HEK293 (cell line): ENCODE measurements around the gene EYS.

Experiments used
- CTCF ChIA-PET: fragments of 350-600 bp; formaldehyde crosslinking; extraction: SDS; loops from one replicate; lab custom pipeline; 2021; ENCODE audit warnings: antibody characterized with exemption; lab: Yijun Ruan, JAX
- POLR2A ChIA-PET: fragments of 300-600 bp; formaldehyde crosslinking; extraction: SDS; loops from one replicate; lab custom pipeline; 2020; ENCODE audit warnings: antibody characterized with exemption, inconsistent platforms; lab: Yijun Ruan, JAX
- H3K27ac ChIP-seq: fragments of 200-500 bp; sonication (Bioruptor generic); 2 replicates; pipeline ENCODE4 v1.5.1; 2014; ENCODE audit warnings: low read depth, low read length, control low read depth, inconsistent platforms; ENCODE audit errors: extremely low read depth
- H3K36me3 ChIP-seq, 2 experiments: fragments of 200-500 bp in 1 of 2; sonication (Bioruptor generic) in 1 of 2; 1 replicate in 1 of 2; 2 replicates in 1 of 2; pipeline ENCODE4 v1.5.1; 2014 to 2017; ENCODE audit warnings: inconsistent platforms in 2 of 2, low read length in 2 of 2; ENCODE audit not compliant: control insufficient read depth in 2 of 2, insufficient read depth in 1 of 2
- H3K4me1 ChIP-seq: fragments of 200-500 bp; sonication (Bioruptor generic); 2 replicates; pipeline ENCODE4 v1.5.1; 2014; ENCODE audit warnings: mild to moderate bottlenecking, low read length, inconsistent platforms; ENCODE audit not compliant: control insufficient read depth, insufficient read depth
- H3K4me3 ChIP-seq: 2 replicates; pipeline ENCODE4 v1.5.1; 2011; ENCODE audit warnings: low read depth, mild to moderate bottlenecking, control low read depth, low read length, moderate library complexity
- H3K9me3 ChIP-seq: fragments of 200-500 bp; sonication (Bioruptor generic); 2 replicates; pipeline ENCODE4 v1.5.1; 2014; ENCODE audit warnings: low read depth, low read length, inconsistent platforms; ENCODE audit not compliant: control insufficient read depth, insufficient read depth
- OVOL3 ChIP-seq: fragments of 450-650 bp; formaldehyde crosslinking; IDR thresholded peaks from 2 replicates; pipeline ENCODE4 v1.5.1; 2016; ENCODE audit warnings: missing biosample characterization, missing genetic modification characterization
- SP2 ChIP-seq: fragments of 450-650 bp; formaldehyde crosslinking; IDR thresholded peaks from 2 replicates; pipeline ENCODE4 v1.5.1; 2016; ENCODE audit warnings: missing biosample characterization, missing genetic modification characterization
- ZEB2 ChIP-seq: fragments of 450-650 bp; formaldehyde crosslinking; IDR thresholded peaks from 2 replicates; pipeline ENCODE4 v1.5.1; 2016; ENCODE audit warnings: missing biosample characterization, missing genetic modification characterization
- ZFHX2 ChIP-seq: fragments of 450-650 bp; formaldehyde crosslinking; conservative IDR thresholded peaks from 2 replicates; pipeline ENCODE4 v1.5.1; 2016; ENCODE audit warnings: missing biosample characterization, missing genetic modification characterization
- ZNF169 ChIP-seq: fragments of 450-650 bp; formaldehyde crosslinking; IDR thresholded peaks from 2 replicates; pipeline ENCODE4 v1.5.1; 2016; ENCODE audit warnings: missing biosample characterization, missing genetic modification characterization
- ZNF223 ChIP-seq: fragments of 450-650 bp; formaldehyde crosslinking; IDR thresholded peaks from 2 replicates; pipeline ENCODE4 v1.5.1; 2016; ENCODE audit warnings: missing biosample characterization, missing genetic modification characterization
- ZNF292 ChIP-seq: fragments of 450-650 bp; formaldehyde crosslinking; IDR thresholded peaks from 2 replicates; pipeline ENCODE4 v1.5.1; 2016; ENCODE audit warnings: low read depth, missing biosample characterization, missing genetic modification characterization, borderline replicate concordance
- ZNF311 ChIP-seq: fragments of 450-650 bp; formaldehyde crosslinking; IDR thresholded peaks from 2 replicates; pipeline ENCODE4 v1.5.1; 2017; ENCODE audit warnings: missing biosample characterization, missing genetic modification characterization, borderline replicate concordance
- ZNF404 ChIP-seq: fragments of 450-650 bp; formaldehyde crosslinking; IDR thresholded peaks from 2 replicates; pipeline ENCODE4 v1.5.1; 2017; ENCODE audit warnings: missing biosample characterization, missing genetic modification characterization
- ZNF585B ChIP-seq: fragments of 450-650 bp; formaldehyde crosslinking; IDR thresholded peaks from 2 replicates; pipeline ENCODE4 v1.5.1; 2016; ENCODE audit warnings: missing biosample characterization, missing genetic modification characterization
- ZNF624 ChIP-seq: fragments of 450-650 bp; formaldehyde crosslinking; IDR thresholded peaks from 2 replicates; pipeline ENCODE4 v1.5.1; 2017; ENCODE audit warnings: missing biosample characterization, missing genetic modification characterization
- ZNF792 ChIP-seq: fragments of 450-650 bp; formaldehyde crosslinking; IDR thresholded peaks from 2 replicates; pipeline ENCODE4 v1.5.1; 2016; ENCODE audit warnings: missing biosample characterization, missing genetic modification characterization
- TF ChIP-seq, protein P1 (sequence below): fragments of 450-650 bp; formaldehyde crosslinking; IDR thresholded peaks from 2 replicates; pipeline ENCODE4 v1.5.1; 2017; ENCODE audit warnings: missing biosample characterization, missing genetic modification characterization
- TF ChIP-seq, protein P2 (sequence below): fragments of 450-650 bp; formaldehyde crosslinking; IDR thresholded peaks from 2 replicates; pipeline ENCODE4 v1.5.0; 2017; ENCODE audit warnings: missing biosample characterization, missing genetic modification characterization, borderline replicate concordance
- TF ChIP-seq, protein P3 (sequence below): fragments of 450-650 bp; formaldehyde crosslinking; IDR thresholded peaks from 2 replicates; pipeline ENCODE4 v1.5.1; 2017; ENCODE audit warnings: missing biosample characterization, missing genetic modification characterization
- TF ChIP-seq, protein P4 (sequence below): fragments of 450-650 bp; formaldehyde crosslinking; IDR thresholded peaks from 2 replicates; pipeline ENCODE4 v1.5.1; 2016; ENCODE audit warnings: missing biosample characterization, missing genetic modification characterization
- TF ChIP-seq, protein P5 (sequence below): fragments of 450-650 bp; formaldehyde crosslinking; IDR thresholded peaks from 2 replicates; pipeline ENCODE4 v1.5.1; 2016; ENCODE audit warnings: missing biosample characterization, missing genetic modification characterization
- TF ChIP-seq, protein P6 (sequence below): fragments of 450-650 bp; formaldehyde crosslinking; IDR thresholded peaks from 2 replicates; pipeline ENCODE4 v1.5.1; 2017; ENCODE audit warnings: missing biosample characterization, mild to moderate bottlenecking, missing genetic modification characterization, moderate library complexity
- TF ChIP-seq, protein P7 (sequence below): fragments of 450-650 bp; formaldehyde crosslinking; IDR thresholded peaks from 2 replicates; pipeline ENCODE4 v1.5.1; 2016; ENCODE audit warnings: missing biosample characterization, missing genetic modification characterization
- TF ChIP-seq, protein P8 (sequence below): fragments of 450-650 bp; formaldehyde crosslinking; IDR thresholded peaks from 2 replicates; pipeline ENCODE4 v1.5.1; 2016; ENCODE audit warnings: missing biosample characterization, missing genetic modification characterization

EYS gene

DNA sequence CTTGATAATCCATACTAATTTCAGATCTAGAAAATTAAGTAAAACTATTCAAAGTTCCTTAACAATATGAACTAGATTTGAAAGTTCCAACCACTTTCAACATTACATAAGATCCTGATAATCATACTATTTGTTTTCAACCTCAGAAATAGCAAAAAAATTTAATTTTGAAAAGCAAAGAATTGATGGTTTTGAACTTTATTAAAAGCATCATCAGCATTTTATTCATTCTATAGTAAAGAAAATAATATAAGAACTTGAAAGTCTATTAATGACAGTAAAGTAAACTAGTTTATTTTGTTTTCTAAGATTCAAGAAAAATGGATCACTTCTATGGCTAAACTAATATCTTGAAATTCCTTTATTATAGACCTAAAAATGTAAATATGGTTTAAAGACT, 26.8 kb downstream of the EYS start:
- no peak overlapping the region for H3K4me3 ChIP-seq
- H3K36me3 ChIP-seq, result no peaks in the 10 kb centered on the region
- H3K27ac ChIP-seq, result no peak overlapping the region
- ChIA-PET POLR2A (no interaction called here), CTCF (no interaction called here)
- no peaks in the 10 kb centered on the region for H3K4me1 ChIP-seq
- no peaks in the 10 kb centered on the region for H3K9me3 ChIP-seq
- TF ChIP-seq ZNF585B (no peak), ZNF624 (tag by site-specific recombination) (no peak), OVOL3 (tag by site-specific recombination) (no peak), ZNF223 (no peak), ZNF792 (tag by site-specific recombination) (no peak), ZNF169 (tag by site-specific recombination) (no peak), ZNF292 (tag by site-specific recombination) (no peak), ZEB2 (no peak), SP2 (tag by site-specific recombination) (no peak), ZFHX2 (tag by site-specific recombination) (no peak), ZNF404 (tag by site-specific recombination) (no peak), ZNF311 (tag by site-specific recombination) (no peak)
- TF ChIP-seq, protein P1, sequence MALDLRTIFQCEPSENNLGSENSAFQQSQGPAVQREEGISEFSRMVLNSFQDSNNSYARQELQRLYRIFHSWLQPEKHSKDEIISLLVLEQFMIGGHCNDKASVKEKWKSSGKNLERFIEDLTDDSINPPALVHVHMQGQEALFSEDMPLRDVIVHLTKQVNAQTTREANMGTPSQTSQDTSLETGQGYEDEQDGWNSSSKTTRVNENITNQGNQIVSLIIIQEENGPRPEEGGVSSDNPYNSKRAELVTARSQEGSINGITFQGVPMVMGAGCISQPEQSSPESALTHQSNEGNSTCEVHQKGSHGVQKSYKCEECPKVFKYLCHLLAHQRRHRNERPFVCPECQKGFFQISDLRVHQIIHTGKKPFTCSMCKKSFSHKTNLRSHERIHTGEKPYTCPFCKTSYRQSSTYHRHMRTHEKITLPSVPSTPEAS (tag by site-specific recombination), result no peak
- TF ChIP-seq, protein P2, sequence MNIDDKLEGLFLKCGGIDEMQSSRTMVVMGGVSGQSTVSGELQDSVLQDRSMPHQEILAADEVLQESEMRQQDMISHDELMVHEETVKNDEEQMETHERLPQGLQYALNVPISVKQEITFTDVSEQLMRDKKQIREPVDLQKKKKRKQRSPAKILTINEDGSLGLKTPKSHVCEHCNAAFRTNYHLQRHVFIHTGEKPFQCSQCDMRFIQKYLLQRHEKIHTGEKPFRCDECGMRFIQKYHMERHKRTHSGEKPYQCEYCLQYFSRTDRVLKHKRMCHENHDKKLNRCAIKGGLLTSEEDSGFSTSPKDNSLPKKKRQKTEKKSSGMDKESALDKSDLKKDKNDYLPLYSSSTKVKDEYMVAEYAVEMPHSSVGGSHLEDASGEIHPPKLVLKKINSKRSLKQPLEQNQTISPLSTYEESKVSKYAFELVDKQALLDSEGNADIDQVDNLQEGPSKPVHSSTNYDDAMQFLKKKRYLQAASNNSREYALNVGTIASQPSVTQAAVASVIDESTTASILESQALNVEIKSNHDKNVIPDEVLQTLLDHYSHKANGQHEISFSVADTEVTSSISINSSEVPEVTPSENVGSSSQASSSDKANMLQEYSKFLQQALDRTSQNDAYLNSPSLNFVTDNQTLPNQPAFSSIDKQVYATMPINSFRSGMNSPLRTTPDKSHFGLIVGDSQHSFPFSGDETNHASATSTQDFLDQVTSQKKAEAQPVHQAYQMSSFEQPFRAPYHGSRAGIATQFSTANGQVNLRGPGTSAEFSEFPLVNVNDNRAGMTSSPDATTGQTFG (tag by site-specific recombination), result no peak
- TF ChIP-seq, protein P3, sequence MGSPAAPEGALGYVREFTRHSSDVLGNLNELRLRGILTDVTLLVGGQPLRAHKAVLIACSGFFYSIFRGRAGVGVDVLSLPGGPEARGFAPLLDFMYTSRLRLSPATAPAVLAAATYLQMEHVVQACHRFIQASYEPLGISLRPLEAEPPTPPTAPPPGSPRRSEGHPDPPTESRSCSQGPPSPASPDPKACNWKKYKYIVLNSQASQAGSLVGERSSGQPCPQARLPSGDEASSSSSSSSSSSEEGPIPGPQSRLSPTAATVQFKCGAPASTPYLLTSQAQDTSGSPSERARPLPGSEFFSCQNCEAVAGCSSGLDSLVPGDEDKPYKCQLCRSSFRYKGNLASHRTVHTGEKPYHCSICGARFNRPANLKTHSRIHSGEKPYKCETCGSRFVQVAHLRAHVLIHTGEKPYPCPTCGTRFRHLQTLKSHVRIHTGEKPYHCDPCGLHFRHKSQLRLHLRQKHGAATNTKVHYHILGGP (tag by site-specific recombination), result no peak
- TF ChIP-seq, protein P4, sequence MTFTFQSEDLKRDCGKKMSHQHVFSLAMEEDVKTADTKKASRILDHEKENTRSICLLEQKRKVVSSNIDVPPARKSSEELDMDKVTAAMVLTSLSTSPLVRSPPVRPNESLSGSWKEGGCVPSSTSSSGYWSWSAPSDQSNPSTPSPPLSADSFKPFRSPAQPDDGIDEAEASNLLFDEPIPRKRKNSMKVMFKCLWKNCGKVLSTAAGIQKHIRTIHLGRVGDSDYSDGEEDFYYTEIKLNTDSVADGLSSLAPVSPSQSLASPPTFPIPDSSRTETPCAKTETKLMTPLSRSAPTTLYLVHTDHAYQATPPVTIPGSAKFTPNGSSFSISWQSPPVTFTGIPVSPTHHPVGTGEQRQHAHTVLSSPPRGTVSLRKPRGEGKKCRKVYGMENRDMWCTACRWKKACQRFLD, result no peak
- TF ChIP-seq, protein P5, sequence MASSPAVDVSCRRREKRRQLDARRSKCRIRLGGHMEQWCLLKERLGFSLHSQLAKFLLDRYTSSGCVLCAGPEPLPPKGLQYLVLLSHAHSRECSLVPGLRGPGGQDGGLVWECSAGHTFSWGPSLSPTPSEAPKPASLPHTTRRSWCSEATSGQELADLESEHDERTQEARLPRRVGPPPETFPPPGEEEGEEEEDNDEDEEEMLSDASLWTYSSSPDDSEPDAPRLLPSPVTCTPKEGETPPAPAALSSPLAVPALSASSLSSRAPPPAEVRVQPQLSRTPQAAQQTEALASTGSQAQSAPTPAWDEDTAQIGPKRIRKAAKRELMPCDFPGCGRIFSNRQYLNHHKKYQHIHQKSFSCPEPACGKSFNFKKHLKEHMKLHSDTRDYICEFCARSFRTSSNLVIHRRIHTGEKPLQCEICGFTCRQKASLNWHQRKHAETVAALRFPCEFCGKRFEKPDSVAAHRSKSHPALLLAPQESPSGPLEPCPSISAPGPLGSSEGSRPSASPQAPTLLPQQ (tag by site-specific recombination), result no peak
- TF ChIP-seq, protein P6, sequence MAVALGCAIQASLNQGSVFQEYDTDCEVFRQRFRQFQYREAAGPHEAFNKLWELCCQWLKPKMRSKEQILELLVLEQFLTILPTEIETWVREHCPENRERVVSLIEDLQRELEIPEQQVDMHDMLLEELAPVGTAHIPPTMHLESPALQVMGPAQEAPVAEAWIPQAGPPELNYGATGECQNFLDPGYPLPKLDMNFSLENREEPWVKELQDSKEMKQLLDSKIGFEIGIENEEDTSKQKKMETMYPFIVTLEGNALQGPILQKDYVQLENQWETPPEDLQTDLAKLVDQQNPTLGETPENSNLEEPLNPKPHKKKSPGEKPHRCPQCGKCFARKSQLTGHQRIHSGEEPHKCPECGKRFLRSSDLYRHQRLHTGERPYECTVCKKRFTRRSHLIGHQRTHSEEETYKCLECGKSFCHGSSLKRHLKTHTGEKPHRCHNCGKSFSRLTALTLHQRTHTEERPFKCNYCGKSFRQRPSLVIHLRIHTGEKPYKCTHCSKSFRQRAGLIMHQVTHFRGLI (tag by site-specific recombination), result no peak
- TF ChIP-seq, protein P7, sequence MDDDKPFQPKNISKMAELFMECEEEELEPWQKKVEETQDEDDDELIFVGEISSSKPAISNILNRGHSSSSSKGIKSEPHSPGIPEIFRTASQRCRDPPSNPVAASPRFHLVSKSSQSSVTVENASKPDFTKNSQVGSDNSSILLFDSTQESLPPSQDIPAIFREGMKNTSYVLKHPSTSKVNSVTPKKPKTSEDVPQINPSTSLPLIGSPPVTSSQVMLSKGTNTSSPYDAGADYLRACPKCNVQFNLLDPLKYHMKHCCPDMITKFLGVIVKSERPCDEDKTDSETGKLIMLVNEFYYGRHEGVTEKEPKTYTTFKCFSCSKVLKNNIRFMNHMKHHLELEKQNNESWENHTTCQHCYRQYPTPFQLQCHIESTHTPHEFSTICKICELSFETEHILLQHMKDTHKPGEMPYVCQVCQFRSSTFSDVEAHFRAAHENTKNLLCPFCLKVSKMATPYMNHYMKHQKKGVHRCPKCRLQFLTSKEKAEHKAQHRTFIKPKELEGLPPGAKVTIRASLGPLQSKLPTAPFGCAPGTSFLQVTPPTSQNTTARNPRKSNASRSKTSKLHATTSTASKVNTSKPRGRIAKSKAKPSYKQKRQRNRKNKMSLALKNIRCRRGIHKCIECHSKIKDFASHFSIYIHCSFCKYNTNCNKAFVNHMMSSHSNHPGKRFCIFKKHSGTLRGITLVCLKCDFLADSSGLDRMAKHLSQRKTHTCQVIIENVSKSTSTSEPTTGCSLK (tag by site-specific recombination), result no peak
- TF ChIP-seq, protein P8, sequence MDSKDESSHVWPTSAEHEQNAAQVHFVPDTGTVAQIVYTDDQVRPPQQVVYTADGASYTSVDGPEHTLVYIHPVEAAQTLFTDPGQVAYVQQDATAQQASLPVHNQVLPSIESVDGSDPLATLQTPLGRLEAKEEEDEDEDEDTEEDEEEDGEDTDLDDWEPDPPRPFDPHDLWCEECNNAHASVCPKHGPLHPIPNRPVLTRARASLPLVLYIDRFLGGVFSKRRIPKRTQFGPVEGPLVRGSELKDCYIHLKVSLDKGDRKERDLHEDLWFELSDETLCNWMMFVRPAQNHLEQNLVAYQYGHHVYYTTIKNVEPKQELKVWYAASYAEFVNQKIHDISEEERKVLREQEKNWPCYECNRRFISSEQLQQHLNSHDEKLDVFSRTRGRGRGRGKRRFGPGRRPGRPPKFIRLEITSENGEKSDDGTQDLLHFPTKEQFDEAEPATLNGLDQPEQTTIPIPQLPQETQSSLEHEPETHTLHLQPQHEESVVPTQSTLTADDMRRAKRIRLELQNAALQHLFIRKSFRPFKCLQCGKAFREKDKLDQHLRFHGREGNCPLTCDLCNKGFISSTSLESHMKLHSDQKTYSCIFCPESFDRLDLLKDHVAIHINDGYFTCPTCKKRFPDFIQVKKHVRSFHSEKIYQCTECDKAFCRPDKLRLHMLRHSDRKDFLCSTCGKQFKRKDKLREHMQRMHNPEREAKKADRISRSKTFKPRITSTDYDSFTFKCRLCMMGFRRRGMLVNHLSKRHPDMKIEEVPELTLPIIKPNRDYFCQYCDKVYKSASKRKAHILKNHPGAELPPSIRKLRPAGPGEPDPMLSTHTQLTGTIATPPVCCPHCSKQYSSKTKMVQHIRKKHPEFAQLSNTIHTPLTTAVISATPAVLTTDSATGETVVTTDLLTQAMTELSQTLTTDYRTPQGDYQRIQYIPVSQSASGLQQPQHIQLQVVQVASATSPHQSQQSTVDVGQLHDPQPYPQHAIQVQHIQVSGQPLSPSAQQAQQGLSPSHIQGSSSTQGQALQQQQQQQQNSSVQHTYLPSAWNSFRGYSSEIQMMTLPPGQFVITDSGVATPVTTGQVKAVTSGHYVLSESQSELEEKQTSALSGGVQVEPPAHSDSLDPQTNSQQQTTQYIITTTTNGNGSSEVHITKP, result no peak
